Choroid plexus epithelial cell (primary cell): Measurements from ENCODE around the gene CEND1.

Source experiments
- DNase-seq: peaks from one replicate; pipeline ENCODE4 v3.0.0-alpha.2; 2010; ENCODE audit warnings: low read depth
- H3K4me3 ChIP-seq: 2 replicates; pipeline ENCODE4 v1.5.1; 2011; ENCODE audit warnings: low read depth, mild to moderate bottlenecking, control low read depth, low read length, moderate library complexity
- TF ChIP-seq, protein P1 (sequence below): conservative IDR thresholded peaks from 2 replicates; pipeline ENCODE4 v1.5.1; 2011; ENCODE audit warnings: low read depth, mild to moderate bottlenecking, control low read depth, inconsistent platforms, low read length, moderate library complexity

Gene CEND1

DNA sequence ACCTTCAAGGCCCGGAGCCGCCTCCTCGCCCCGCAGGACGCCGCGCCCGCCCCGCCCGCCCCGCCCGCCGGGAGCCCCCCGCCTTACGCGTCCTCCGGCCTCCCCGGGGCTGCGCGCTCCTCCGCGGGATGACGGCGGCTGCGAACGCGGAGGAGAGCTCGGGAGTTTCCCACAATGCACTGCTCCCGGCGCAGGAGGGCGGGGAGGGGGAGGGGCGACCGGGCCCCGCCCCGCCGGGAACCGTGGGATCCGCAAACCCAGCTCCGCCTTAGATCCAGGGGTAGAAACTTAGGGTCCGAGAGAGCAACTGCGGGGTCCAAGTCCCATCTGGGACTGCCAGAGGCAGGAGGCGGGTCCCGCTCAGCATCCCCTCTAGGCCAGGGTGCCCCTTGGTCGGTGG is at the start of gene CEND1:
CEND1 (minus strand) TSS at position 148 of the 400 bp plus-strand sequence. CDS start 1,514 bp downstream, outside the sequence.
- no peak within 1 kb of the TSS for H3K4me3 ChIP-seq
- peak; percentile 48 for DNase-seq
- TF ChIP-seq, protein P1, sequence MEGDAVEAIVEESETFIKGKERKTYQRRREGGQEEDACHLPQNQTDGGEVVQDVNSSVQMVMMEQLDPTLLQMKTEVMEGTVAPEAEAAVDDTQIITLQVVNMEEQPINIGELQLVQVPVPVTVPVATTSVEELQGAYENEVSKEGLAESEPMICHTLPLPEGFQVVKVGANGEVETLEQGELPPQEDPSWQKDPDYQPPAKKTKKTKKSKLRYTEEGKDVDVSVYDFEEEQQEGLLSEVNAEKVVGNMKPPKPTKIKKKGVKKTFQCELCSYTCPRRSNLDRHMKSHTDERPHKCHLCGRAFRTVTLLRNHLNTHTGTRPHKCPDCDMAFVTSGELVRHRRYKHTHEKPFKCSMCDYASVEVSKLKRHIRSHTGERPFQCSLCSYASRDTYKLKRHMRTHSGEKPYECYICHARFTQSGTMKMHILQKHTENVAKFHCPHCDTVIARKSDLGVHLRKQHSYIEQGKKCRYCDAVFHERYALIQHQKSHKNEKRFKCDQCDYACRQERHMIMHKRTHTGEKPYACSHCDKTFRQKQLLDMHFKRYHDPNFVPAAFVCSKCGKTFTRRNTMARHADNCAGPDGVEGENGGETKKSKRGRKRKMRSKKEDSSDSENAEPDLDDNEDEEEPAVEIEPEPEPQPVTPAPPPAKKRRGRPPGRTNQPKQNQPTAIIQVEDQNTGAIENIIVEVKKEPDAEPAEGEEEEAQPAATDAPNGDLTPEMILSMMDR, result no peak

GRCh38 chr11:839280-839623 is 49.4 kb upstream of the CEND1 start:
- TF ChIP-seq, protein P1, result no peak
- H3K4me3 ChIP-seq, result no peak overlapping the region
- DNase-seq, result no peak

GRCh38 chr11:838441-839279 is 48.8 kb upstream of the CEND1 start:
- TF ChIP-seq, protein P1, result peak; percentile 32
- peak; percentile 37 for DNase-seq
- H3K4me3 ChIP-seq, result no peak overlapping the region

GRCh38 chr11:837990-838307 is 48.1 kb upstream of the CEND1 start:
- TF ChIP-seq, protein P1, result no peak
- no peak overlapping the region for H3K4me3 ChIP-seq
- DNase-seq, result no peak

DNA sequence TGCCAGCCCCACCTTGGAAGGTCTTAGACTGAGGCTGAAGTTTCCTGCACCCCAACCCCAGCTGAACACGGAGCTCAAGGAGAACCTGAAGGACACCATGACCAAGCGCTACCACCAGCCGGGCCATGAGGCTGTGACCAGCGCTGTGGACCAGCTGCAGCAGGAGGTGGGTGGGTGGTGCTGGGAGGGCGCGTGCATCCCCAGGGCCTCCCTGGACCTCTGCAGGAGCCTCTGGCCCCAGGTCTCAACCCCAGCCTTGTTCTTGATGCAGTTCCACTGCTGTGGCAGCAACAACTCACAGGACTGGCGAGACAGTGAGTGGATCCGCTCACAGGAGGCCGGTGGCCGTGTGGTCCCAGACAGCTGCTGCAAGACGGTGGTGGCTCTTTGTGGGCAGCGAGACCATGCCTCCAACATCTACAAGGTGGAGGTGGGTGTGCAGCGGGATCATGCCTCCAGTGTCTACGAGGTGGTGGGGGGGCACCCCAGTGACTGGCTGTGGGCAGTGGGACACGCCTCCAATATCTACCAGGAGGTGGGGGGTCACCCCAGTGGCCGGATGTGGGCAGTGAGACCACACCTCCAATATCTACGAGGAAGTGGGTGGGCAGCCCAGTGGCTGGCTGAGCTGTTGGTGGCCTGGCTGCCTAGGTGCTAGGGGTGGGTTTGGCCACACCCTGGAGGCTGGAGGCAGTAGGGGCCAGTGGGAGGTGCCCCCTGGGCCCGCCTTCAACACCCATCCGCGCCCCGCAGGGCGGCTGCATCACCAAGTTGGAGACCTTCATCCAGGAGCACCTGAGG is 47.5 kb upstream of the CEND1 start:
- no peak for DNase-seq
- H3K4me3 ChIP-seq, result no peak overlapping the region
- TF ChIP-seq, protein P1, result no peak

DNA sequence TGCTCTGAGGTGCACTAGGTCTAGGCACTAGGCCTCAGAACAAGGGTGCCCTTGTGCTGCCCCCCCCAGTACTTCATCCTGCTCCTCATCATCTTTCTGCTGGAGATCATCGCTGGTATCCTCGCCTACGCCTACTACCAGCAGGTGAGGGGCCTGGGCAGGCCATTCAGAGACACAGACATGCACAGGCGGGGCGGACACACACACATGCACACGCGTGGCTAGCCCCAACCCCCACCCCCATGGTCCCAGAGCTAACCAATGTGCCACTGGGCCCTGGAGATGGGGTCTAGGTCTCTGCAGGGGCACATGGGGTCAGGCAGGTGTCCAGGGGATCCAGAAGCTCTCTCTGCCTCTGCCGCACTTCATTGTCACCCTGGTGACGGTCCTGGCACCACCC is 46.8 kb upstream of the CEND1 start:
- no peak for DNase-seq
- TF ChIP-seq, protein P1, result no peak
- no peak overlapping the region for H3K4me3 ChIP-seq
